ENCODE data around the gene CX3CR1. TPM values are rescaled to one million over a fixed set of nuclear protein-coding genes. Genes with fewer than 3 reads are reported as not detected.

Gene CX3CR1
- total RNA-seq, 2 experiments from 2014 or later, result 0.34 to 0.88 TPM

GRCh38 chr3:39254806-39255449 lies 24.9 kb downstream of the CX3CR1 start:
- ATAC-seq (peak; percentile 38), DNase-seq (no peak)
- peaks cover 52% of the 10 kb centered on the region for H3K4me1 Mint-ChIP-seq (ENCODE audit: low read depth)
- POLR2A ChIA-PET, result interaction anchor here (0.7 to 1.0 kb wide), 3 partner anchors 11 to 130 kb away, joined by 3 read pairs; no protein-coding TSS in a partner anchor
- CTCF ChIA-PET, result interaction anchor here (0.9 to 2.1 kb wide), 6 partner anchors 9 to 37 kb away, joined by 3 to 8 read pairs (median 5); no protein-coding TSS in a partner anchor
- H3K9me3 Mint-ChIP-seq, result no peaks in the 10 kb centered on the region
- intact Hi-C loops (cut with micrococcal nuclease), result no loop called here
- H3K27me3 Mint-ChIP-seq, result peaks cover 3% of the 10 kb centered on the region
- no peak overlapping the region for H3K4me3 Mint-ChIP-seq
- TF ChIP-seq, protein P1, sequence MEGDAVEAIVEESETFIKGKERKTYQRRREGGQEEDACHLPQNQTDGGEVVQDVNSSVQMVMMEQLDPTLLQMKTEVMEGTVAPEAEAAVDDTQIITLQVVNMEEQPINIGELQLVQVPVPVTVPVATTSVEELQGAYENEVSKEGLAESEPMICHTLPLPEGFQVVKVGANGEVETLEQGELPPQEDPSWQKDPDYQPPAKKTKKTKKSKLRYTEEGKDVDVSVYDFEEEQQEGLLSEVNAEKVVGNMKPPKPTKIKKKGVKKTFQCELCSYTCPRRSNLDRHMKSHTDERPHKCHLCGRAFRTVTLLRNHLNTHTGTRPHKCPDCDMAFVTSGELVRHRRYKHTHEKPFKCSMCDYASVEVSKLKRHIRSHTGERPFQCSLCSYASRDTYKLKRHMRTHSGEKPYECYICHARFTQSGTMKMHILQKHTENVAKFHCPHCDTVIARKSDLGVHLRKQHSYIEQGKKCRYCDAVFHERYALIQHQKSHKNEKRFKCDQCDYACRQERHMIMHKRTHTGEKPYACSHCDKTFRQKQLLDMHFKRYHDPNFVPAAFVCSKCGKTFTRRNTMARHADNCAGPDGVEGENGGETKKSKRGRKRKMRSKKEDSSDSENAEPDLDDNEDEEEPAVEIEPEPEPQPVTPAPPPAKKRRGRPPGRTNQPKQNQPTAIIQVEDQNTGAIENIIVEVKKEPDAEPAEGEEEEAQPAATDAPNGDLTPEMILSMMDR (IDR thresholded peaks at IDR 0.05), result no peak
- no peaks in the 10 kb centered on the region for H3K36me3 Mint-ChIP-seq (ENCODE audit: low read depth)
- H3K27ac Mint-ChIP-seq, result peak overlapping the region; percentile 86

DNA sequence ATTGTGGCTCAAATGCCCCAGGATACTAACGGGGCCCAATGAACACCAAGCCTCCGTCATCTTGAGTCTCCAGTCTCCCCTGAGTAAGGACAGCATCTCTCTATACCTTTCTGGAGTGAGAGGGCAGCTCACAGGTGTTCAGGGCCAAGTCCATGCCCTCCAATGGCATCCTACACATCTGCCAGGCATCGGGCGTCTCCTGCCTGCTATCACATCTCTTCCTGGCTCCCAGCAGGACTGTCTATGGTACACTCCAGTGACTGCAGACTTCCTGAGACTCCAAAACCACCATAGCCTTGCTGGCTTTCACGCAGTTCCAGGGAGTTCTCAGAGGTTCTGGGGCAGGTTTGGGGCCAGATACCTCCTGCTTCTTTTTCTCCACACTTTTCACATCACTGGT lies 28.3 kb downstream of the CX3CR1 start:
- intact Hi-C loops (cut with micrococcal nuclease), result no loop called here
- DNase-seq, result no peak
- POLR2A ChIA-PET, result interaction anchor here (0.5 to 1.5 kb wide), 2 partner anchors 11 to 39 kb away, joined by 3 to 4 read pairs; no protein-coding TSS in a partner anchor
- peaks cover 35% of the 10 kb centered on the region for H3K4me1 Mint-ChIP-seq (ENCODE audit: low read depth)
- CTCF ChIA-PET, result interaction anchor here (2.0 to 3.8 kb wide), 2 partner anchors 37 to 40 kb away, joined by 5 to 22 read pairs; no protein-coding TSS in a partner anchor
- no peak overlapping the region for H3K27ac Mint-ChIP-seq
- no peaks in the 10 kb centered on the region for H3K36me3 Mint-ChIP-seq (ENCODE audit: low read depth)
- TF ChIP-seq, protein P1 (IDR thresholded peaks at IDR 0.05), result no peak
- no peak overlapping the region for H3K4me3 Mint-ChIP-seq
- no peaks in the 10 kb centered on the region for H3K9me3 Mint-ChIP-seq
- no peaks in the 10 kb centered on the region for H3K27me3 Mint-ChIP-seq
- no peak for ATAC-seq

DNA sequence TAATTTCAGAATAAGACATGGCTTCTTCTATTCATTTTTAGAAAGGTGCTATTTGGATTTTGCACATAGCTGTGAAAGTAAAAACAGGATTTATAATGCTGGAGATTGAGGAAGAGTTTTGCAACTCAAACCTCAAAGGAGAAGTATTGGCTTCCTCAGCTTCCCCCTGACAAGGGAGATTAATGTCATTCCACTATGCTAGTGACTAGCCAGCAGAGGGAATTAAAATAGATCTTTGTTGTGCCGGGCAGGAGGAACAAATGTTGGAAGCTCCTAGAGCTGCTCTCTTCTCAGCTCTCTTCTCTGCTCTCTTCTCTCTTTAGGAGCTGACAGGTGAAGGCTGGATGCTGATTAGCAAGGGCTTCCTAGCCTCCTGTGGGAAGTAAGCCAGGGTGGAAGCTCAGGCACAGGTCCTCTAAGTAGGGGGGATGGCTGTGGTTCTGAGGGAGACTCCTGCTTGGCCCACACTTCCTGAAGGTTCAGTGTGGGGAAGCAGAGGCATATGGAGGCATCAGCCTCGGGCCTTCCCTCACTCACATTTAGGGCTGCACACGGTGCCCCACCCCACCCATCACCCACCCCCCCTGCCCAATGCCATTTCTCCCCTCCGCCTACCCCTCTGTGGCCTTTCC lies 29.6 kb downstream of the CX3CR1 start:
- Mint-ChIP-seq H3K27me3 (no peaks in the 10 kb centered on the region), H3K27ac (no peak overlapping the region), H3K4me3 (no peak overlapping the region), H3K9me3 (no peaks in the 10 kb centered on the region), H3K36me3 (ENCODE audit: low read depth) (no peaks in the 10 kb centered on the region), H3K4me1 (ENCODE audit: low read depth) (peaks cover 22% of the 10 kb centered on the region)
- DNase-seq (no peak), ATAC-seq (no peak)
- POLR2A ChIA-PET, result interaction anchor here (0.6 to 1.0 kb wide), 2 partner anchors 99 to 1194 kb away, joined by 3 to 4 read pairs; no protein-coding TSS in a partner anchor
- TF ChIP-seq, protein P1 (IDR thresholded peaks at IDR 0.05), result no peak
- intact Hi-C loops (cut with micrococcal nuclease), result no loop called here
- CTCF ChIA-PET, result interaction anchor here (0.7 to 3.8 kb wide), 6 partner anchors 12 to 144 kb away, joined by 3 to 22 read pairs (median 4); no protein-coding TSS in a partner anchor

DNA sequence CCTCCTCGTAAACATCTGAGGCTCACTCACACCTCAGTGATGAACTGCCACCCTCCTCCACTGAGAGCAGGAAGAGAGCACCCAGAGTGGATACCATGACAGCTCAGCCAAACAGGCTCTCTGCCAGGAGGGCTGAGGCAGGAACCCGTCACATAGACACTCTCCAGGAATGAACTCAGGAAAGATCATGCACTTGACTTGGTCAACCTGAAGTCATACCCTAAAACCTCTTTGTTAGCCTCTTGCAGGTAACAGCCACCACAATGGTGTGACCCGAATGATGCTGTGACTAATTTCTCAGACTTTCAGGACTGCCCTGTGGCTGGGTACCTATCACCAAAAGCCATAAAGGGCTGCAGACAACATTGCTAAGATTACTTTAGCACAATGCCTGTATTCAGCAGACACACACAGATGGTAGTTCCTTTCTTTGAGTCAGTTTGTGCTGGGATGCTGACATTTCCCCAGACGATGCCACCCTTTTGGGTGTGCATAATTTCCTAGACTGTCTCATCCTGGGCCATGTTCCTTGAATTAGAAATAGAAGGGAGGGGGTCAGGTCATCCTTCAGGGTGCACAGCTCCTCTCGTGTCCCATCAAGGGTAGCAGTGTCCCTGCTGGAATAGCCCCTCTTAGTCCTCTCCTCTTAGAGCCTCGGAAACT lies 30.3 kb downstream of the CX3CR1 start:
- intact Hi-C loops (cut with micrococcal nuclease), result no loop called here
- CTCF ChIA-PET, result interaction anchor here (0.7 to 3.8 kb wide), 5 partner anchors 13 to 144 kb away, joined by 3 to 22 read pairs (median 5); no protein-coding TSS in a partner anchor
- no peaks in the 10 kb centered on the region for H3K27me3 Mint-ChIP-seq
- POLR2A ChIA-PET, result interaction anchor here (0.6 to 1.0 kb wide), 2 partner anchors 98 to 1194 kb away, joined by 3 to 4 read pairs; no protein-coding TSS in a partner anchor
- DNase-seq, result no peak
- H3K27ac Mint-ChIP-seq, result no peak overlapping the region
- peak; percentile 60 for ATAC-seq
- H3K36me3 Mint-ChIP-seq (ENCODE audit: low read depth), result no peaks in the 10 kb centered on the region
- peaks cover 16% of the 10 kb centered on the region for H3K4me1 Mint-ChIP-seq (ENCODE audit: low read depth)
- no peaks in the 10 kb centered on the region for H3K9me3 Mint-ChIP-seq
- TF ChIP-seq, protein P1 (IDR thresholded peaks at IDR 0.05), result no peak
- H3K4me3 Mint-ChIP-seq, result no peak overlapping the region

All from activated CD8-positive, alpha-beta T cell treated with anti-CD3 and anti-CD28 coated beads for 36 hours (primary cell).